ENCODE measurements around the gene TREML1. TPM values are rescaled to one million over a fixed set of nuclear protein-coding genes. Genes with fewer than 3 reads are reported as not detected.

The TREML1 gene
- total RNA-seq: not detected in 2 replicates

GRCh38 chr6:41153992-41154625, at the start of gene TREML1:
TSS of gene TREML1 (minus strand) at chr6:41154347. CDS start at chr6:41154288, 59 bp downstream.

GRCh38 chr6:41200901-41201763, 47.0 kb upstream of the TREML1 start, which contains the start of gene TREML2:
TSS of gene TREML2 (minus strand) at chr6:41201149. CDS start at chr6:41201008, 141 bp downstream.

GRCh38 chr6:41162687-41163418, 8.7 kb upstream of the TREML1 start, which contains the start of gene TREM2:
TSS of gene TREM2 (minus strand) at chr6:41163116. CDS start at chr6:41163082, 34 bp downstream.

Other genes starting within 250 kb of the TREML1 start
- 0.11 and 0.26 TPM in 2 replicates for gene UNC5CL, start 115.1 kb downstream of the TREML1 start, total RNA-seq
- not detected in 2 replicates for gene TSPO2, start 111.9 kb downstream of the TREML1 start, total RNA-seq
- gene APOBEC2, start 101.1 kb downstream of the TREML1 start, total RNA-seq: not detected in 2 replicates
- 11.4 and 11.9 TPM in 2 replicates for gene OARD1, start 82.0 kb downstream of the TREML1 start, total RNA-seq
- gene NFYA, start 81.4 kb downstream of the TREML1 start, total RNA-seq: 12.3 and 14.5 TPM in 2 replicates
- not detected in 2 replicates for gene TREM2, start 8.8 kb upstream of the TREML1 start, total RNA-seq
- gene TREML2, start 46.8 kb upstream of the TREML1 start, total RNA-seq: under 0.01 TPM in 1 of 2 replicates, not detected in the other
- gene TREML4, start 74.0 kb upstream of the TREML1 start, total RNA-seq: under 0.01 TPM in 1 of 2 replicates, not detected in the other
- 0.13 and 0.65 TPM in 2 replicates for gene TREM1, start 132.3 kb upstream of the TREML1 start, total RNA-seq
- not detected in 2 replicates for gene NCR2, start 181.3 kb upstream of the TREML1 start, total RNA-seq

All from articular chondrocyte of knee joint (primary cell).